ENCODE data around the gene STARD5.

The STARD5 gene

GRCh38 chr15:81291916-81292522 lies 31.9 kb downstream of the STARD5 start:
- no peak for DNase-seq

GRCh38 chr15:81289910-81290309 lies 34.0 kb downstream of the STARD5 start:
- no peak for DNase-seq

DNA sequence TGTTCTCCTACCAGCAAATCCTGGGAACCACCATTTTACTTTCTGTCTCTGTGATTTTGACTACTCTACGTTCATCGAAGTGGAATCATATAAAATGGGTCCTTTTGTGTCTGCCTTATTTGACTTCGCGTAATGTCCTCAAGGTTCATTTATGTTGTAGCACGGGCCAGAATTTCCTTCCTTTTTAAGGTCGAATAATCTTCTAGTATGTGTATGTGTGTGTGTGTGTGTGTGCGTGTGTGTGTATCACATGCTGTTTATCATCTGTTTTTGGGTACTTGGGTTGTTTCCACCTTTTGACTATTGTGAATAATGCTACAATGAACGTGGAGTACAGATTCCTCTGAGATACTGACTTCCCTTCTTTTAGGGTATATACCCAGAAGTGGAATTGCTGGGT lies 35.3 kb downstream of the STARD5 start:
- DNase-seq, result no peak

DNA sequence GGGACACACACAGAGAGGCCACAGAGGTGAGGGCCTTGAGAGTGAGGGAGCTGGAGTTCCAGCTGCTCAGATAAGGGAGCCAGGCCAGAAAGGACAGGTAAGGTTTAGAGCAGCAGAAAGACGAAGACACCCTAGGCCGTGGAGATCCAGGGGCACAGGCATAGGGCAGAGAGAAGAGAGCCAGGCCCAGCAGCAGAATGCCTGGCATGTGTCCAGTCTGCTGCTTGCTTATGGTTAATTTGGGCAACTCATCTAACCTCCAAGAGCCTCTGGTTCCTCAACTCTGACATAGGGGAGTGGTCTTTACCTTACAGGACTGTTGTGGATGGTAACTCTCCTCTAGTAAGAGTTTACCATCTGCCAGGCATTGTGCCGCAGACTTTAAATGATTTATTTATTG lies 35.9 kb downstream of the STARD5 start:
- DNase-seq, result no peak

DNA sequence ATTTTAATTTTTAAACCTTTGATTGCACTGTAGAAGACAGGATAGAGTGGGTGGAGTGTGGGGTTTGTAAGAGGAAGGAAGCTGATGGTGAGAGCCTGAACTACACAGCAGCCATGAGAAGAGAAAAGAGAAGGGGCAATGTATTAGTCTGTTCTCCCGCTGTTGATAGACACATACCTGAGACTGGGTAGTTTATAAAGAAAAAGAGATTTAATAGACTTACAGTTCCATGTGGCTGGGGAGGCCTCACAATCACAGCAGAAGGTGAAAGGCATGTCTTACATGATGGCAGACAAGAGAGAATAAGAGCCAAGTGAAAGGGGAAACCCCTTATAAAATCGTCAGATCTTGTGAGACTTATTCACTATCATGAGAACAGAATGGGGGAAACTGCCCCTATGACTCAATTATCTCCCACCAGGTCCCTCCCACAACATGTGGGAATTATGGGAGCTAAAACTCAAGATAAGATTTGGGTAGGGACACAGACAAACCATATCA lies 37.3 kb downstream of the STARD5 start:
- no peak for DNase-seq

- DNase-seq, result no peak
Observed at GRCh38 chr15:81285461-81285860, 38.5 kb downstream of the STARD5 start.

DNA sequence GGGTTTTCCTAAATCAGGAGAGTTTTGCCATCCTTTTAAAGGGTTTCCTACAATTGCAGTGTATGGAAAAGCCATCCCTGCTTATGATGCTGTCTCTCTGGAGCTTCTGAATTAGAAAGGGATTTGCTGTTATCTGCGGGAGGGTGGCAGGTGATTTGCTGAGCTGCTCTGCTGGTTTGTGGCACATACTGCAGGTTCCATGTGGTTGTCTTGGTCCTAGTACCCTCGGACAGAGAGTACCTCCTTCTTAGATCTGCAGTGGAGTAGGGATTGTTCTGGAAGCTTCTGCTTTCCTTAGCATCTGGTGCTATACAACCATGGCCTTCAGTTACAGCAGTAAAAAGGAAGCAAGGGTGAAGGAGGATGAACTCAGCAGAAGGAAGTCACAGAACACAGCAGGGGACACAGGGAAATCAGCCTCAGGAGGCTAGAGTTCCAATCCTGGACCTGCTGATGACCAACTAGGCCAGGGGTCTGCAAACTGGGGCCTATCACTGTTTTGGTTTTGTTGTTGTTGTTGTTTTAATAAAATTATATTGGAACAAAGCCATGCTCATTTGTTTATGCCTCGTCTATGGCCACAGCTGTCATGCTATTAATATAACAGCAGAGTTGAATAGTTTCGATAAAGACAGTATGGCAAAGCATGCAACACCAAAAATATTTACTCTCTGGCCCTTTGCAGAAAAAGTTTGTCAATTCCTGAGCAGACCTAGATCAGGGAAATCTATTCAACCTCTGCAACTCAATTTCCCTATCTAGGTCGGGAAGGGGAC lies 39.5 kb downstream of the STARD5 start:
- DNase-seq, result no peak

- no peak for DNase-seq
Observed at GRCh38 chr15:81282911-81283310, 41.0 kb downstream of the STARD5 start.

DNA sequence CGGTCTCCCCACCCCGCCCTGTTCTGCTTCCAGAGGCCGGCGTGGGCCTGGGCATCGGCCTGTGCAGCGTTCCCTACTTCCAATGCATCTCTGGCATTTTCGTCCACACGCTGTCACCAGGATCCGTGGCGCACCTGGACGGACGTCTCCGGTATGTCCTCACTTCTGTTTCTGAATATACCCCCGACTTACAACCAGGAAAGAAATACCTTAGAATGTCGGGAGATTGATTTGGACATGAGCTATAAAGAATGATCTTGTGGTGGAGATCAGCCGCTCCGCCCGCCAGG lies 41.4 kb downstream of the STARD5 start:
- no peak for DNase-seq

DNA sequence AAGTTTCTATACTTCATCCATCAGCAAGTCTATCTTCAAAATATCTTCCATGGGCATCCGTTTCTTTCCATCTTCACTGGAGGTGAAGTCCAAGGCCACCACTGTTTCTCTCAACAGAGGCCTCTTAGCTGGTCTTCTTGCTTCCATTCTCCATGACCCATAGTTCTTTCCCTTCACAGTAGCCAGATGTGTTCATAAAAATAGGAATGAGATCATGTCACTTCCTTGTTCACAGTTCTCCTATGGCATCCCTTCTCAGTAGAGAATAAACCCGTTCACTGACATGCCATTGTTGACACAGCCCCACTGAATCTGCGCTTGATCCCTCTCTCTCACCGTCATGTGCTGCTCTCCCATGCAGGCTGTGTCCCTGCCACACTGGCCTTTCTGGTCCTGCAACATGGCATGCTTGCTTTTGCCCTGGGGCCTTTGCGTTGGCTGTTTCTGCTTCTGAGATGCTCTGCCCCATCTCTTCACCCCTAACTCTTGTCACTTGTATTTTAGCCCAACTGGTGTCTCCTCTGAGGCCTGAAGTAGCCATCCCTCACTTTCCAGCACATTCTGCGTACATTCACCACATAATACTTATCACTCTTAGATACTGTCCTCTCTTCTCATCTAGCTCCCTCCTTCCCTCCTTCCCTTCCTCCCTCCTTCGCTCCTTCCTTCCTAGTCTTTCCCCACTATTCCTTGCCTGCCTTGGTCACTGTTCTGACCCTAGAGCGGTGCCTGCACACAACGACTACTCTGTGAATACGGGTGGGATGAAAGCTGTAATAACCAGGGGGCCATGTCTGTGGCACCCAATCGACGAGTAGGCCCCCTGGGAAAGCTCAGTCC lies 42.0 kb downstream of the STARD5 start:
- no peak for DNase-seq

GRCh38 chr15:81281456-81281735 lies 42.5 kb downstream of the STARD5 start:
- no peak for DNase-seq

DNA sequence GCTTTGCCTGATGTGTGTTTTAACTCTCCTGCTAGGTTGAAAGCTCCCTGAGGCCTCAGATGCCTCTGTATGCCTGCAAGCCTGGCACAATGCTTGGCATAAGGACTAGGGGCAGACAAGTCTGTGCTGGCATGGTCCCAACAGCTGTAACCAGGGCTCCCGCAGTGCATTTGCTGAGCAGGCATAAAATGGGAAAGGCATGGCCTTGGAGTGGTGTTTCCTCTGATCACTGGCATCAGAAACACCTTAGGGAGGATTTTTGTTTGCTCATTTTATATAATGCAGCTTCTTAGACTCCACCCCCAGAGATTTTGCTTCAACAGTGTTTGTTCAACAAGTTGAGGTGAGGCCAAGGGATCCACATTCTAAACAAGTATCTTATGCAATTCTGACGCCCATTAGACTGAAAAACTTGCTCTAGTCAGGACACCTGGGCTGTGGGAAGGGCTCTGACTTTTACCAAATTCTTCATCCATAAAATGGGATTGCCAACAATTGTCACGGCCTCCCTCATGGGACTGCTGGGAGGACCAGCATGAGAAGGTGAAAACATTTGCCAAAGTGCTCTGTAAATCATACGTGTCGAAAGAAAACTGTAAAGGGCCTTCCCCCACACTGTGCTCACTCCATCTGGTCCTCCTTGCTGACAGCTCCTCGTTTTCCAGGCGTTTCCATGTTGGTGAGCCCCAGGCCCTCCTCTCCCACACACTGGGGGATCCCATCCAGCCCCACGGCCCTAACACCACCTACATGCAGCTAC lies 43.1 kb downstream of the STARD5 start:
- DNase-seq, result no peak

GRCh38 chr15:81279621-81280485 lies 44.1 kb downstream of the STARD5 start:
- DNase-seq, result no peak

DNA sequence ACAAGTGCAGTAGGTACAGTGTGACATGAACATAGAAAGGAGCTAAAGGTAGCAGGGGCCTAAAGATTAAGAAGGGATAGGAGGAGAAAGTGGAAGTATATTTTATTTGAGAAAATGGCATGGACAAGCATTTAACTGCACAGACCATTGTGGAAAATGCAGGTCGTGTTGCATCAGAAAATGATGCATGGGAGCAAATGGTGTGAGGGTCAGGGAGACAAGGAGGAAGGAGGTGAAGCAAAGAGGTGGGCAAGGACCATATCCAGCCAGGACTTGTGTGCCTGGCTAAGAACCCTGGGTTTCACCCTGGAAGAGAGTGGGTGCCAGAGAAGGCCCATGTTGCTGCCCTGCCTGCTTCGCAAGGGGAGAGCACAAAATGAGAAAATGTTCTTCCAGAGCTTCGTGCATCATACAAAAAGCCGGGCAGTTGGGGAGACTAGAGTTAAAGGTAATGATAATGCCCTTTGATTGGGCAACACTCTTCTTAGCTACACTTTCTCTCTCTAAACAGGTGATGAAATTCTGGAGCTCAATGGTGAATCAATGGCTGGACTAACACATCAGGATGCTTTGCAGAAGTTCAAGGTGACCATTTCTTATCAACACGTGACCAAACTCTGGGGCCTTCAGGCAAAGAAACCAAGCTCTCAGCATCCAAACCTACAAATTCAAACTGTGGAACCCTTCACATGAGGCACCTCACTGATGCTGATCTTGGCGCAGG lies 45.5 kb downstream of the STARD5 start:
- no peak for DNase-seq

DNA sequence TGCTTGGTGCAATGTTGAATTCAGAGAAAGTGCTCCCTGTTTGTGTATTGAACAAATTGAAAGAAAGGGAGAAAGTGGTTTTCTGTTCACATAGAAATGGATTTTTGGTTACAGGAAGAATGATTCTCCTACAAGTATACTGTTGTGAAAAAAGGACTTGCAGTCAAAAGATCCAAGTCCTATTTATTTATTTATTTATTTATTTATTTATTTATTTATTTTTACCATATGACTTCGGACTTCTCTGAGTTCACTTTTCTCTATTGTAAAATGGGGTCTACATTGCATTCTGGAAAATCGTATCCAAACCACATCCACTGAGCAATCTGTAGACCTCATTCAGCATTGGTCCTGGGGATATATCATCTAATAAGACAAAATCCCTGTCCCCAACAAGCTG lies 46.1 kb downstream of the STARD5 start:
- DNase-seq, result no peak

DNA sequence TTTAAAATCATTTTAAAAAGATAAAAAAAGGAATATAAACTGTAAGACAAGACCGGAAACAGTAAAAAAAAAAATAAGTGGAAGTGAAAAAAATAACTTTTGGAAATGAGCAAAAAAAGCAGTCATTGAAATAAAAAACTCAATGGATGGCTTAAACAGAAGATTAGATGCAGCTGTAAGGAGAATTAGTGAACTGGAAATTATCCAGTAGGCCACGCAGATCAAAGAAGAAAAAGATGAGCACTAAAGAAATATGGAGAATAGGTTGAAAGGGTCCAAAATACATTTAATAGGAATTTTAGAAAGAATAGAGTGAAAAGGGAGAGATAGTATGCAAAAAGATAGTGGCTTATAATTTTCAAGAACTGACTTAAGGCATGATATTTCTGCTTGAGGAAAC lies 47.0 kb downstream of the STARD5 start:
- DNase-seq, result no peak

GRCh38 chr15:81275711-81276392 lies 48.1 kb downstream of the STARD5 start:
- no peak for DNase-seq

DNA sequence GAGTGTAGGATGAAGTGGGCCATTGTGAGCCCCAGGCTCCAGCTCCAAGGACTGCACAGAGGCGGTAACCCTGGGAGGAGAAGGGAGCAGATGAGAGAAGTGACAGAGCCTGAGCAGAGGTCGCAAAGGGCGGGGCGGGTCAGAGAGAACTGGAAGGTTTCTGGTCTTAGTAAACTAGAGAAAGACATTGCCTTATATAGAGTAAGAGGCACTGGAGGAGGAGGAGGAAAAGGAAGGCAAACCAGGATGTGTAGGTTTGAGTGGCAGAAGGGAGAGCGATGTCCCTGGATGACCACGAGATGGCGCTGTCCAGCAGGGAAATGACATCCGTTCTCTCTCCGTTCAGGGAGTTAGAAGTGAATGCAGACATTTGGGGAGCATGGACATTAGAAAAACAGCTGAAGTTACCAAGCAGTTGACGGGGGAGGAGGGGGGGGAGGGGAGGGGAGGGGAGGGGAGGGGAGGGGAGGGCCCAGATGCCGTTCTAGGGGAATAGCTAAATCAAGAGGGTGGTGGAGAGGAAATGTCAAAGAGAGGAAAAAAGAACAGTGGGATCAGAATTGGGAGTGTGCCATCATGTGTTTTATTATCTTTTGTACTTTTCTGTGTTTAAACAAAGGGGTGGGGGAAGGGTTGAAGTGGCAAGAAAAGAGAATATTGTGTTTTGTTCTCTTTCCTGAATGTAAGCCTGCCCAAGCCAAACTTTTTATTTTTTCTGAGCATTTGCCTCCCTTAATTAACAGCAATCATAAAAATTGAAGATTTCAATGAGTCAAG lies 48.8 kb downstream of the STARD5 start:
- DNase-seq, result peak; percentile 76

- DNase-seq, result no peak
Observed at GRCh38 chr15:81274255-81274654, 49.7 kb downstream of the STARD5 start.

- DNase-seq, result no peak
Observed at GRCh38 chr15:81273855-81274254, 50.1 kb downstream of the STARD5 start.

All from effector CD8-positive, alpha-beta T cell (primary cell).